Osteocyte (in vitro differentiated cells): ENCODE results near the gene CLEC17A. TPM values are rescaled to one million over a fixed set of nuclear protein-coding genes. Genes with fewer than 3 reads are reported as not detected.

Experiments
- DNase-seq: peaks from one replicate; pipeline ENCODE4 v3.0.0; 2021; ENCODE audit warnings: mixed read lengths; ENCODE audit not compliant: unreplicated experiment; ENCODE audit errors: extremely low spot score
- H3K27ac Mint-ChIP-seq: one replicate; pipeline ENCODE4 v1.8.0; 2021; ENCODE audit warnings: mild to moderate bottlenecking, mixed read lengths; ENCODE audit not compliant: unreplicated experiment
- H3K27me3 Mint-ChIP-seq: one replicate; pipeline ENCODE4 v1.8.0; 2021; ENCODE audit warnings: mixed read lengths; ENCODE audit not compliant: unreplicated experiment
- H3K36me3 Mint-ChIP-seq: one replicate; pipeline ENCODE4 v1.8.0; 2021; ENCODE audit warnings: mixed read lengths; ENCODE audit not compliant: unreplicated experiment
- H3K4me1 Mint-ChIP-seq: one replicate; pipeline ENCODE4 v1.8.0; 2021; ENCODE audit warnings: mixed read lengths; ENCODE audit not compliant: unreplicated experiment
- H3K4me3 Mint-ChIP-seq: one replicate; pipeline ENCODE4 v1.8.0; 2021; ENCODE audit warnings: mild to moderate bottlenecking, moderate library complexity, mixed read lengths; ENCODE audit not compliant: unreplicated experiment
- H3K9me3 Mint-ChIP-seq: one replicate; pipeline ENCODE4 v1.8.0; 2021; ENCODE audit warnings: mixed read lengths; ENCODE audit not compliant: unreplicated experiment
- total RNA-seq: library from RNA; stranded (reverse); gene quantifications from 2 replicates; pipeline ENCODE4 v1.2.1, GENCODE V29; 2021
- TF ChIP-seq, protein P1 (sequence below): fragments of 200-600 bp; sonication (generic); IDR thresholded peaks from 2 replicates; pipeline ENCODE4 v1.5.0; 2021; ENCODE audit warnings: antibody characterized with exemption, mild to moderate bottlenecking, moderate library complexity

The CLEC17A gene
- total RNA-seq, 1 donor from 2014 or later: not detected

DNA sequence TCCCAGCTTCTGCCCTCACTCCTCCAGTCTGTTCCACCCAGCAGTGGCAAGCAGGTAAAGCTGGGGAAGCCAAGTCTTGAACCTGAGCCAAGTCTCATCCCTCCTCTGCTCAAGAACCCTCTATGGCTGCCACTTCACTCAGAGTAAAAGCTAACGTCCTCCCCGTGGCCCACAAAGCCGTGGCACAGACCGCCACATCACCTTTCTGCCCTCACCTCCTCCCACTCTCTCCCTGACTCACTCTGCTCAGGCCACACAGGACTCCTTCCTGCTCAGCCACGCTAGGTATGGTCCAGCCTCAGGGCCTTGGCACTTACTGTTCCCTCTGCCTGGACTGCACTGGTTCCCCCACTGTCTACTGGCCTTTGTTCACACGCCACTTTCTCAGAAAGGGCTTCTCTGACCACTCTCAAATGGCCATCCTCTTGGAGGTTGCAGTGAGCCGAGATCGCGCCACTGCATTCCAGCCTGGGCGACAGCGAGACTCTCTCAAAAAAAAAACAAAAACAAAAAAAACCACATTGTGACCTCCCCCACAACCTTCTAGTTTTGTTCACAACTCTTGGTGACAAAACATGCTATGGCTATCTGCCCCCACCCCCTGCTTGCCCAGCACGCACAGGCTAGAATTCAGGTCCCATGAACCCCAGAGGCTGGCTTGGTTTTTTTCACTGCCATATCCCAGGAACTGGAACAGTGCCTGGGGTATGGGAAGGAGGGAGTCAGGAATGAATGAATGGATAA lies 26.8 kb upstream of the CLEC17A start:
- no peaks in the 10 kb centered on the region for H3K27me3 Mint-ChIP-seq
- peak overlapping the region; percentile 89 for H3K27ac Mint-ChIP-seq
- DNase-seq: no peak
- TF ChIP-seq, protein P1, sequence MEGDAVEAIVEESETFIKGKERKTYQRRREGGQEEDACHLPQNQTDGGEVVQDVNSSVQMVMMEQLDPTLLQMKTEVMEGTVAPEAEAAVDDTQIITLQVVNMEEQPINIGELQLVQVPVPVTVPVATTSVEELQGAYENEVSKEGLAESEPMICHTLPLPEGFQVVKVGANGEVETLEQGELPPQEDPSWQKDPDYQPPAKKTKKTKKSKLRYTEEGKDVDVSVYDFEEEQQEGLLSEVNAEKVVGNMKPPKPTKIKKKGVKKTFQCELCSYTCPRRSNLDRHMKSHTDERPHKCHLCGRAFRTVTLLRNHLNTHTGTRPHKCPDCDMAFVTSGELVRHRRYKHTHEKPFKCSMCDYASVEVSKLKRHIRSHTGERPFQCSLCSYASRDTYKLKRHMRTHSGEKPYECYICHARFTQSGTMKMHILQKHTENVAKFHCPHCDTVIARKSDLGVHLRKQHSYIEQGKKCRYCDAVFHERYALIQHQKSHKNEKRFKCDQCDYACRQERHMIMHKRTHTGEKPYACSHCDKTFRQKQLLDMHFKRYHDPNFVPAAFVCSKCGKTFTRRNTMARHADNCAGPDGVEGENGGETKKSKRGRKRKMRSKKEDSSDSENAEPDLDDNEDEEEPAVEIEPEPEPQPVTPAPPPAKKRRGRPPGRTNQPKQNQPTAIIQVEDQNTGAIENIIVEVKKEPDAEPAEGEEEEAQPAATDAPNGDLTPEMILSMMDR: no peak
- no peaks in the 10 kb centered on the region for H3K9me3 Mint-ChIP-seq
- peaks cover 56% of the 10 kb centered on the region for H3K4me1 Mint-ChIP-seq
- H3K4me3 Mint-ChIP-seq: no peak overlapping the region
- no peaks in the 10 kb centered on the region for H3K36me3 Mint-ChIP-seq

DNA sequence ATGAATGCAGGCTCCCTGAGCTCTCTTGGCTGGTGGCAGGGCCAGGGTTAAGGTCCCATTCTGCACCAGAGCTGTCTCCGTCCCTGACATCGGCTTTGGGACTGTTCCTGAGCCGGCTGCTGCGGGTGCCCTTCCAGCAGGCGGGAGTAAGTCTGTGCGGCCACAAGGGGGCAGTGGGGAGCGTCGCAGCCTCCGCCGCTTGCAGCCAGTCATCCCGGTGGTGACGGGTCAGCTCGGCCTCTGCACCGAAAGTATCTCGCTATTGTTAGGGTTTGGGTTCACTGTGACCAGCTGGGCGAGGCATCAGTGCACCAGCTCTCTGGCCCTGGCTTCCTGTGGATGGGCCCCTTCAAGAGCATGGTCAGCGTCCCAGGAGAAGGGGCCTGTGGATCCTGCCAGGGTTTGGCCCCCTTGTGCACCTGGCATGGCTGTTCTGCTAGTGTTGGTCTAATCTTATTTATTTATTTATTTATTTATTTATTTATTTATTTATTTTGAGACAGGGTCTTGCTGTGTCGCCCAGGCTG lies 26.2 kb upstream of the CLEC17A start:
- Mint-ChIP-seq H3K36me3 (no peaks in the 10 kb centered on the region), H3K27me3 (no peaks in the 10 kb centered on the region), H3K27ac (peak overlapping the region; percentile 89), H3K9me3 (no peaks in the 10 kb centered on the region), H3K4me3 (no peak overlapping the region), H3K4me1 (peaks cover 54% of the 10 kb centered on the region)
- peak; percentile 91 for DNase-seq
- TF ChIP-seq, protein P1: peak; percentile 97

DNA sequence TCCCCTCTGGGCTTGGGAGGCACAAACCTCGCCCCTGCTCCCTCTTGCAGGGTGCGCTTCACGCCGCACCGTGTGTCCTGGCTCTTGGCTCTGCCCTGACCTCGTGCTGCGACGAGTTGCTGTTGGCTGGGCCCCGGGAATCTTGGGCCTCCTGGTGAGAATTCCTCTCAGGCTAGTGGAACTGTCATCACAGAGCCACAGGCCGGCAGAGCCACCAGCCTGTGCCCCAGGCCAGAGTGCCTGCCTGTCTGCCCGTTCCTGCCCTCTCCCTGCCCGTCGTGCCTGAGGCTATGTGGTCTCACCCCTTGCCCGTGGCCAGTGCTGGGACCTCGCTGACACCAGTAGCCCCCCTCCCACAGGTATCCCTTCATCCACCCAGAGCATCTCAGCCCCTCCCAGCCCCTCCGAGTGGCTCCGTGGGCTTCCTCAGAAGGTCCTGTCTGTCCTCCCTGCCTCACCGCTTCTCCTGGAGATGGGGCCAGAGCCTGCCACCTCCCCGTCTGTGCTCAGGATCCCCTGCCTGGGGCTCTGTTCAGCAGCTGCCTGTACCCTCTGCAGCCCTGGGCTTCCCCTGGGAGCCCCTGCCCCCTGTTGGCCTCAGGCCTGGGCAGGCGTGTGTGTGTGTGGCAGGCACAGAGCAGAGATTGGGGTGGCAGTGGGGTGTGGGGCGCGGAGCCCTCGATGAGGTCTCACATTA lies 24.4 kb upstream of the CLEC17A start:
- DNase-seq: no peak
- H3K27me3 Mint-ChIP-seq: no peaks in the 10 kb centered on the region
- TF ChIP-seq, protein P1: no peak
- peaks cover 54% of the 10 kb centered on the region for H3K4me1 Mint-ChIP-seq
- H3K36me3 Mint-ChIP-seq: no peaks in the 10 kb centered on the region
- no peaks in the 10 kb centered on the region for H3K9me3 Mint-ChIP-seq
- H3K4me3 Mint-ChIP-seq: peak overlapping the region; percentile 18
- H3K27ac Mint-ChIP-seq: peak overlapping the region; percentile 70

DNA sequence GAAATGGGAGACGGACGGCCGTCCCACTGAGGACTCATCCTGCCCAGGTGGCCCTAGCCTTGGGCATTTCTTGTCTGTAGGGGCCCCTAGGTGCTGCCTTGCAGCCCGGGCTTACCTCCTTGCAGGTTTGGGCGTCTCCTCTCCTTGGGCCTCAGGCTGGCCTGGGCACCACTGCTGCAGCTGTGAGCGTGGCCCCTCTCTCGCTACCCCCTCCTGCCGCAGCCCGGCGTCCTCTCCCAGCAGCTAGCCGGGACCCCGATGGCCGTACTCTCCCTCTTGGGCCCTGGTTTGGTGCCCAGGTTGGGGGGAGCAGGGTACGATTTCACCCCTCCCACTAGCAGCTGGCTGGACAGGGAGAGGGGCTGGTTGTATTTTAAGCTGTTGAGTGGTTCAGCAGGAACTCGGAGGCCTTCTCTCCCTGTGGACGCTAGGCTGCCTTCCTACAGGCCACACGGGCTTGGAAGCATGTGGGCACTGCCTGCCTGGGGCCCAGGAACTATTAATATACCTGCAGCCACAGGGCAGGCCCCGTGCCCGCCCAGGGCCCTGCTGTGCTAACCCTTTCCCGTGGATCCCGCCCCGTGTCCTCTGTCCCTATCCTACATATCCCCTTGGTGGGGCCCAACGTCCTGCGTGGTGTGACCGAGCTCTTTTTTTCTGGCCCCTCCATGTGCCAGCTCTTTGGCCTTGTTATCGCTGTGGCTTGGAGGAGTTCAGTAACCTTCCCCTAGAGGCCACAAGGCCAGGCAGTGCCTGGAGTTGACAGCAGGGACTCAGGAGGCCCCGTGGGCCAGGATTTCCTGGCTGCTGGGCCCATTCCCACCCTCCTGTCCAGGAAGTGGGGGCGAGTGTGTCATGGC lies 22.7 kb upstream of the CLEC17A start:
- Mint-ChIP-seq H3K27ac (peak overlapping the region; percentile 91), H3K9me3 (no peaks in the 10 kb centered on the region), H3K4me1 (peaks cover 47% of the 10 kb centered on the region), H3K36me3 (peaks cover 1% of the 10 kb centered on the region), H3K4me3 (no peak overlapping the region), H3K27me3 (no peaks in the 10 kb centered on the region)
- TF ChIP-seq, protein P1: no peak
- no peak for DNase-seq
